Activated naive CD4-positive, alpha-beta T cell treated with anti-CD3 and anti-CD28 coated beads, Interleukin-2, amount 50 U/mL, for 24 hours (primary cell): ENCODE measurements around the gene AQP12A.

Source experiments
- H3K27ac Mint-ChIP-seq: one replicate; pipeline ENCODE4 v1.8.0; 2021; ENCODE audit warnings: mild to moderate bottlenecking, mixed read lengths
- H3K27me3 Mint-ChIP-seq: one replicate; pipeline ENCODE4 v1.8.0; 2021; ENCODE audit warnings: mixed read lengths
- H3K36me3 Mint-ChIP-seq: one replicate; pipeline ENCODE4 v1.8.0; 2021; ENCODE audit warnings: mixed read lengths
- H3K4me1 Mint-ChIP-seq: one replicate; pipeline ENCODE4 v1.8.0; 2021; ENCODE audit warnings: mixed read lengths
- H3K4me3 Mint-ChIP-seq: one replicate; pipeline ENCODE4 v1.8.0; 2021; ENCODE audit warnings: mild to moderate bottlenecking, mixed read lengths
- H3K9me3 Mint-ChIP-seq: one replicate; pipeline ENCODE4 v1.8.0; 2021; ENCODE audit warnings: mixed read lengths

Gene AQP12A

GRCh38 chr2:240708457-240708856, 16.8 kb downstream of the AQP12A start:
- H3K27me3 Mint-ChIP-seq: peaks cover 2% of the 10 kb centered on the region
- H3K4me1 Mint-ChIP-seq: peaks cover 13% of the 10 kb centered on the region
- H3K27ac Mint-ChIP-seq: no peak overlapping the region
- H3K9me3 Mint-ChIP-seq: no peaks in the 10 kb centered on the region
- H3K4me3 Mint-ChIP-seq: no peak overlapping the region
- H3K36me3 Mint-ChIP-seq: no peaks in the 10 kb centered on the region

GRCh38 chr2:240711296-240711695, 19.6 kb downstream of the AQP12A start:
- Mint-ChIP-seq H3K36me3 (no peaks in the 10 kb centered on the region), H3K9me3 (no peaks in the 10 kb centered on the region), H3K4me3 (no peak overlapping the region)

GRCh38 chr2:240711701-240712100, 20.0 kb downstream of the AQP12A start:
- H3K27ac Mint-ChIP-seq: no peak overlapping the region
- H3K4me3 Mint-ChIP-seq: no peak overlapping the region
- H3K36me3 Mint-ChIP-seq: no peaks in the 10 kb centered on the region
- H3K9me3 Mint-ChIP-seq: no peaks in the 10 kb centered on the region
- H3K27me3 Mint-ChIP-seq: no peaks in the 10 kb centered on the region
- no peaks in the 10 kb centered on the region for H3K4me1 Mint-ChIP-seq

More at GRCh38 chr2:240711296-240711695, 19.6 kb downstream of the AQP12A start:
- Mint-ChIP-seq H3K4me1 (no peaks in the 10 kb centered on the region), H3K27ac (no peak overlapping the region), H3K27me3 (no peaks in the 10 kb centered on the region)

- Mint-ChIP-seq H3K4me1 (no peaks in the 10 kb centered on the region), H3K36me3 (no peaks in the 10 kb centered on the region), H3K27ac (no peak overlapping the region), H3K4me3 (no peak overlapping the region), H3K27me3 (no peaks in the 10 kb centered on the region), H3K9me3 (no peaks in the 10 kb centered on the region)
Observed at GRCh38 chr2:240712121-240712520, 20.5 kb downstream of the AQP12A start.

- Mint-ChIP-seq H3K4me1 (no peaks in the 10 kb centered on the region), H3K36me3 (no peaks in the 10 kb centered on the region), H3K27ac (no peak overlapping the region), H3K9me3 (no peaks in the 10 kb centered on the region), H3K27me3 (no peaks in the 10 kb centered on the region), H3K4me3 (no peak overlapping the region)
Observed at GRCh38 chr2:240713071-240713927, 21.6 kb downstream of the AQP12A start.

GRCh38 chr2:240713928-240714746, 22.5 kb downstream of the AQP12A start:
- H3K9me3 Mint-ChIP-seq: no peaks in the 10 kb centered on the region
- H3K27me3 Mint-ChIP-seq: no peaks in the 10 kb centered on the region
- H3K36me3 Mint-ChIP-seq: no peaks in the 10 kb centered on the region
- no peak overlapping the region for H3K27ac Mint-ChIP-seq
- no peak overlapping the region for H3K4me3 Mint-ChIP-seq
- no peaks in the 10 kb centered on the region for H3K4me1 Mint-ChIP-seq

GRCh38 chr2:240714747-240715725, 23.4 kb downstream of the AQP12A start:
- H3K27me3 Mint-ChIP-seq: no peaks in the 10 kb centered on the region

GRCh38 chr2:240716130-240716798, 24.6 kb downstream of the AQP12A start:
- H3K27ac Mint-ChIP-seq: no peak overlapping the region
- H3K4me3 Mint-ChIP-seq: no peak overlapping the region
- H3K36me3 Mint-ChIP-seq: no peaks in the 10 kb centered on the region

More at GRCh38 chr2:240714747-240715725, 23.4 kb downstream of the AQP12A start:
- H3K27ac Mint-ChIP-seq: no peak overlapping the region
- no peaks in the 10 kb centered on the region for H3K9me3 Mint-ChIP-seq
- H3K36me3 Mint-ChIP-seq: no peaks in the 10 kb centered on the region
- no peak overlapping the region for H3K4me3 Mint-ChIP-seq
- H3K4me1 Mint-ChIP-seq: no peaks in the 10 kb centered on the region

GRCh38 chr2:240717181-240717641, 25.5 kb downstream of the AQP12A start:
- H3K4me1 Mint-ChIP-seq: no peaks in the 10 kb centered on the region
- H3K9me3 Mint-ChIP-seq: no peaks in the 10 kb centered on the region
- H3K27me3 Mint-ChIP-seq: no peaks in the 10 kb centered on the region
- H3K4me3 Mint-ChIP-seq: no peak overlapping the region
- H3K36me3 Mint-ChIP-seq: no peaks in the 10 kb centered on the region
- H3K27ac Mint-ChIP-seq: no peak overlapping the region

More at GRCh38 chr2:240716130-240716798, 24.6 kb downstream of the AQP12A start:
- H3K4me1 Mint-ChIP-seq: no peaks in the 10 kb centered on the region
- no peaks in the 10 kb centered on the region for H3K9me3 Mint-ChIP-seq
- no peaks in the 10 kb centered on the region for H3K27me3 Mint-ChIP-seq

- Mint-ChIP-seq H3K9me3 (no peaks in the 10 kb centered on the region), H3K4me3 (no peak overlapping the region), H3K36me3 (no peaks in the 10 kb centered on the region), H3K27me3 (no peaks in the 10 kb centered on the region), H3K27ac (no peak overlapping the region), H3K4me1 (no peaks in the 10 kb centered on the region)
Observed at GRCh38 chr2:240717681-240718581, 26.3 kb downstream of the AQP12A start.

GRCh38 chr2:240718896-240719490, 27.3 kb downstream of the AQP12A start:
- Mint-ChIP-seq H3K27ac (no peak overlapping the region), H3K27me3 (no peaks in the 10 kb centered on the region), H3K4me3 (no peak overlapping the region), H3K4me1 (no peaks in the 10 kb centered on the region), H3K36me3 (no peaks in the 10 kb centered on the region), H3K9me3 (no peaks in the 10 kb centered on the region)

GRCh38 chr2:240719676-240720545, 28.2 kb downstream of the AQP12A start:
- no peak overlapping the region for H3K27ac Mint-ChIP-seq
- no peaks in the 10 kb centered on the region for H3K27me3 Mint-ChIP-seq
- no peaks in the 10 kb centered on the region for H3K36me3 Mint-ChIP-seq
- no peak overlapping the region for H3K4me3 Mint-ChIP-seq
- H3K9me3 Mint-ChIP-seq: no peaks in the 10 kb centered on the region
- H3K4me1 Mint-ChIP-seq: no peaks in the 10 kb centered on the region
